ENCODE measurements around the gene TGFA. TPM values are rescaled to one million over a fixed set of nuclear protein-coding genes. Genes with fewer than 3 reads are reported as not detected.

Gene TGFA
- total RNA-seq, 2 experiments from 2014 or later, result 0.47 to 0.88 TPM

GRCh38 chr2:70570041-70570661 is 16.5 kb upstream of the TGFA start:
- H3K9me3 Mint-ChIP-seq, result no peaks in the 10 kb centered on the region
- Histone ChIP-seq H3K4me1 (ENCODE audit: insufficient read depth, low read length) (no peaks in the 10 kb centered on the region), H3K36me3 (ENCODE audit: insufficient read depth, low read length) (no peaks in the 10 kb centered on the region), H3K27ac (ENCODE audit: low read depth in 1 of 2, low read length in 2 of 2) (no peak overlapping the region), H3K9me3 (ENCODE audit: control insufficient read depth in 1 of 2, insufficient read depth in 1 of 2, low read length in 2 of 2) (no peaks in the 10 kb centered on the region), H3K27me3 (ENCODE audit: control insufficient read depth in 1 of 2, insufficient read depth in 2 of 2, low read length in 2 of 2) (peaks cover 0 to 5% of the 10 kb centered on the region in 2 experiments), H3K4me3 (ENCODE audit: low read length) (no peak overlapping the region)
- POLR2A ChIA-PET, result no interaction called here
- H3K27me3 Mint-ChIP-seq, result peaks cover 15% of the 10 kb centered on the region
- H3K27ac Mint-ChIP-seq, result no peak overlapping the region
- H3K4me3 Mint-ChIP-seq, result no peak overlapping the region
- DNase-seq (no peak), ATAC-seq (ENCODE audit: poor library complexity) (no peak)
- intact Hi-C loops (cut with DNase I, micrococcal nuclease), result no loop called here
- H3K36me3 Mint-ChIP-seq (ENCODE audit: low read depth), result no peaks in the 10 kb centered on the region
- no peak for TF ChIP-seq CTCF (IDR thresholded peaks at IDR 0.05)
- no peaks in the 10 kb centered on the region for H3K4me1 Mint-ChIP-seq (ENCODE audit: low read depth)
- CTCF ChIA-PET, result no interaction called here

- no peak for TF ChIP-seq CTCF (IDR thresholded peaks at IDR 0.05)
- intact Hi-C loops (cut with DNase I, micrococcal nuclease), result no loop called here
- Mint-ChIP-seq H3K36me3 (ENCODE audit: low read depth) (no peaks in the 10 kb centered on the region), H3K9me3 (no peaks in the 10 kb centered on the region), H3K27ac (no peak overlapping the region), H3K4me3 (no peak overlapping the region), H3K27me3 (peaks cover 9% of the 10 kb centered on the region), H3K4me1 (ENCODE audit: low read depth) (no peaks in the 10 kb centered on the region)
- no peaks in the 10 kb centered on the region for H3K9me3 ChIP-seq (ENCODE audit: control insufficient read depth in 1 of 2, insufficient read depth in 1 of 2, low read length in 2 of 2)
- no peak overlapping the region for H3K27ac ChIP-seq (ENCODE audit: low read depth in 1 of 2, low read length in 2 of 2)
- DNase-seq, result no peak
- H3K36me3 ChIP-seq (ENCODE audit: insufficient read depth, low read length), result no peaks in the 10 kb centered on the region
- ATAC-seq (ENCODE audit: poor library complexity), result no peak
- CTCF ChIA-PET, result no interaction called here
- POLR2A ChIA-PET, result no interaction called here
- no peaks in the 10 kb centered on the region for H3K4me1 ChIP-seq (ENCODE audit: insufficient read depth, low read length)
- H3K4me3 ChIP-seq (ENCODE audit: low read length), result no peak overlapping the region
- H3K27me3 ChIP-seq (ENCODE audit: control insufficient read depth in 1 of 2, insufficient read depth in 2 of 2, low read length in 2 of 2), result peaks cover 0 to 5% of the 10 kb centered on the region in 2 experiments
Measured at GRCh38 chr2:70569559-70569958, 15.9 kb upstream of the TGFA start.

- POLR2A ChIA-PET, result no interaction called here
- no peak overlapping the region for H3K27ac Mint-ChIP-seq
- ATAC-seq (ENCODE audit: poor library complexity) (no peak), DNase-seq (no peak)
- CTCF ChIA-PET, result no interaction called here
- Histone ChIP-seq H3K27ac (ENCODE audit: low read depth in 1 of 2, low read length in 2 of 2) (no peak overlapping the region), H3K36me3 (ENCODE audit: insufficient read depth, low read length) (no peaks in the 10 kb centered on the region), H3K4me3 (ENCODE audit: low read length) (no peak overlapping the region), H3K27me3 (ENCODE audit: control insufficient read depth in 1 of 2, insufficient read depth in 2 of 2, low read length in 2 of 2) (peaks cover 0 to 5% of the 10 kb centered on the region in 2 experiments), H3K4me1 (ENCODE audit: insufficient read depth, low read length) (no peaks in the 10 kb centered on the region), H3K9me3 (ENCODE audit: control insufficient read depth in 1 of 2, insufficient read depth in 1 of 2, low read length in 2 of 2) (no peaks in the 10 kb centered on the region)
- no peaks in the 10 kb centered on the region for H3K9me3 Mint-ChIP-seq
- intact Hi-C loops (cut with DNase I, micrococcal nuclease), result no loop called here
- peaks cover 2% of the 10 kb centered on the region for H3K27me3 Mint-ChIP-seq
- H3K4me3 Mint-ChIP-seq, result no peak overlapping the region
- no peaks in the 10 kb centered on the region for H3K4me1 Mint-ChIP-seq (ENCODE audit: low read depth)
- no peaks in the 10 kb centered on the region for H3K36me3 Mint-ChIP-seq (ENCODE audit: low read depth)
- no peak for TF ChIP-seq CTCF (IDR thresholded peaks at IDR 0.05)
Measured at GRCh38 chr2:70566906-70567305, 13.3 kb upstream of the TGFA start.
